ENCODE data around the gene SFT2D1.

DNA sequence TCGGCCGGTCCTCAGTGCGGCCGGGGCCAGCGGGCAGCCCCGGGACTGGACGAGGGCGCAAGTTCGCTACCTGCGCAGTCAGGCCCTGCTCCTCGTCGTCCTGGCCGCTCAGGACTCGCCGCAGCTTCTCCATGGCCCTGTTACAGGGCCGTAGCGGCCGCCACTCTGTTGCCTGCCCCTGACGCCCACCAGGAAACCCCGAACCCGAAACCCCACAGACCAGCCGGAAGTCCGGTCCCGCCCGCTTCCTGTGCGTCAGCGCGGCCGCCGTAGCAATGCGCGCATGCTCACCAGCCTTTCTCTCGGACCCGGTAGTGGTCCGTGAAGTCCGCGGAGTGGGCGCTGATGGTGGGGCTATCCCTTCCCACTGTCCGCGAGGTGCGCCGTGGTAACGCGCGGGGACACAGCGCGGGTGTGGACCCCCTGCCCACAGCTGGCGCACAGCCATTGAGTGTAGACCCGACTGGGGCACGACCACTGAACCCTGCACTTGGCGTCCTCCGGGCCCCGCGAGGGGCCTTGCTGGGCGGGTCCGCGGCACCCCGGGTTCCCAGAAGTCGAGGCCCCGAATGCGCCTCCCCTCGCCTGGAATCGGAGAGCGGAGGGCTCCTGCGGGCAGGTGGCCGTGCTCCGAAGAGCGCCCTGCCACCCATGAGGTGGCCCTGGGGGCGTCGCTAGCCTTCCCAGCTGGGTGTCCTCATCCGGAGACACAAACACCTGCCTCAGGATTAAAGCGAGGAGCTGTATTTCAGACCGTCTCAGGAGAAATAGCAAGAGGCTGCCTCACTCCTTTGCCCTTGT is at the start of gene SFT2D1:
- TF ChIP-seq SUZ12 (IDR thresholded peaks at IDR 0.05; ENCODE audit: extremely low read depth, insufficient read depth, insufficient read length), result no peak
- TF ChIP-seq ZNF274 (IDR thresholded peaks at IDR 0.05; ENCODE audit: low read depth, low read length), result no peak
- TF ChIP-seq YY1 (IDR thresholded peaks at IDR 0.05; ENCODE audit: insufficient read depth, insufficient read length), result no peak
